Tibial nerve (tissue), 4 donors: ENCODE data around the gene TRIP11. TPM values are rescaled to one million over a fixed set of nuclear protein-coding genes. Genes with fewer than 3 reads are reported as not detected.

ENCODE experiments used
- DNase-seq, 2 donors: peaks; one replicate each; pipeline ENCODE4 v3.0.0-alpha.2; 2019; ENCODE audit warnings: low spot score in 2 of 2
- H3K27ac ChIP-seq, 4 donors: fragments of 200-600 bp; sonication (generic) in 3 of 4; one replicate each; pipeline ENCODE4 v1.5.1; 2017 to 2019; ENCODE audit warnings: mild to moderate bottlenecking in 1 of 4
- H3K27me3 ChIP-seq, 2 donors: fragments of 200-600 bp; sonication (generic) in 1 of 2; one replicate each; pipeline versions ENCODE4 v1.5.1 to v1.6.0; 2017 to 2019
- H3K36me3 ChIP-seq, 3 donors: fragments of 200-600 bp; sonication (generic); one replicate each; pipeline ENCODE4 v1.5.1; 2018 to 2019
- H3K4me1 ChIP-seq, 4 donors: fragments of 200-600 bp; sonication (generic) in 3 of 4; one replicate each; pipeline ENCODE4 v1.5.1; 2017 to 2019
- H3K4me3 ChIP-seq, 4 donors: fragments of 200-600 bp; sonication (generic) in 3 of 4; one replicate each; pipeline ENCODE4 v1.5.1; 2017 to 2019; ENCODE audit warnings: mild to moderate bottlenecking in 1 of 4, moderate library complexity in 1 of 4
- H3K9me3 ChIP-seq, 4 donors: fragments of 200-600 bp; sonication (generic) in 3 of 4; one replicate each; pipeline ENCODE4 v1.5.1; 2017 to 2019
- CTCF ChIP-seq, 5 experiments: fragments of 200-600 bp in 3 of 5; fragments of 450-650 bp in 2 of 5; sonication (generic) in 3 of 5; IDR thresholded peaks; one replicate each; pipeline ENCODE4 v1.5.1; 2016 to 2019; ENCODE audit warnings: antibody characterized with exemption in 5 of 5, mild to moderate bottlenecking in 3 of 5, moderate library complexity in 2 of 5
- EP300 ChIP-seq, 2 donors: sonication (generic); formaldehyde crosslinking; IDR thresholded peaks; one replicate each; pipeline ENCODE4 v1.6.1; 2017; ENCODE audit warnings: antibody characterized with exemption in 2 of 2, mild to moderate bottlenecking in 1 of 2
- POLR2A ChIP-seq, 2 donors: fragments of 450-650 bp; IDR thresholded peaks; one replicate each; pipeline ENCODE4 v1.6.1; 2017; ENCODE audit warnings: antibody characterized with exemption in 2 of 2, mild to moderate bottlenecking in 2 of 2, moderate library complexity in 2 of 2
- WGBS, 2 donors: methylation state at CpG; one replicate each; pipeline ENCODE4 v1.1.5; 2018; 5-methylcytosine and 5-hydroxymethylcytosine counted together
- total RNA-seq, 4 donors: library from RNA; depleted of rRNA; stranded (reverse); fragments of >200 nt; gene quantifications; one replicate each; pipeline ENCODE4 v1.1.0, GENCODE V29; 2016

The TRIP11 gene
- total RNA-seq, 4 donors from 2014 or later = 26.9 to 33.5 (median 33.3) TPM

DNA sequence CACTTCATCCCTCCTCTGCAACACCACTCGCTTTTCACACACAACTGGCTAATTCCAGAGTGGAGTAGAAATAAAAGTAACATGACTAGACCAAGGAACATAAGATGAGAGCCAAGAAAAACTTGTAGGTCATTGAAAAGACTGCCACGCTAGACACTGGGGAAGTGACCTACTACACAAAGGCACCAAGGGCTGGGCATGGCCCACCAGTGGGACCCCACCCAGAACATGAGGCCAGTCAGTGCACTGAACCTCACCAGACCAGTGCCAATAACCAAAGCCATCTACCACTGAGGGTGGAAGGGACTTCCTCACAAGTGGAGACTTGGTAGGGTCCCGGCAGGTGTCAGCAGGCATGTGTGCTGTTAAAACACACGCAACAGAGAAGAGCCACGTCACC is 112.1 kb downstream of the TRIP11 start:
- Histone ChIP-seq H3K9me3 (no peaks in the 10 kb centered on the region), H3K4me3 (no peak overlapping the region), H3K36me3 (no peaks in the 10 kb centered on the region), H3K27ac (peak overlapping the region in 2 of 4 donors; percentile 8 to 27), H3K27me3 (no peaks in the 10 kb centered on the region), H3K4me1 (peaks cover 0 to 57% (median 11%) of the 10 kb centered on the region in 4 donors)
- no peak for TF ChIP-seq EP300 (IDR thresholded peaks at IDR 0.05)
- TF ChIP-seq CTCF (IDR thresholded peaks at IDR 0.05) = no peak
- TF ChIP-seq POLR2A (IDR thresholded peaks at IDR 0.05) = no peak
- no peak for DNase-seq
- 82 to 89% methylated on average over 5 of the region's 5 CpGs for WGBS, 2 donors

DNA sequence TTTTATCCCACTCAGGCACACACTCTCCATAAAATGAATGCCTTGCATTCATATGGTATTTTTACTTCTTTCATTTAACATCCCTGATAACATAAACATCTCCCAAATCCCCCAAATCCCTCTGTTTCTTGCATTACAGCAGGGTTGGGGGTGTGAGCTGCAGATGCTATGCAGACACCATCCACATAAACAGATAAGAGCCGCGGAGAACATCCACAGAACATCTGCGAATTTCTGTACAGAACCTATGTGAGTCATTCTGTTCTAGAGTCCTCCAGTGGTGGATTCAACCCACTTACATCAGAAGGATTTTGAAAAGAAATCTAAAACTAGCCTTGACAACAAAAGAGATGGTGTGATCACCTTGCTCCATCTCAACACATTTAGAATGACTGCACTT is 112.7 kb downstream of the TRIP11 start:
- Histone ChIP-seq H3K36me3 (no peaks in the 10 kb centered on the region), H3K4me1 (peaks cover 0 to 59% (median 11%) of the 10 kb centered on the region in 4 donors), H3K27ac (peak overlapping the region in 2 of 4 donors; percentile 3 to 15), H3K9me3 (no peaks in the 10 kb centered on the region), H3K4me3 (no peak overlapping the region), H3K27me3 (no peaks in the 10 kb centered on the region)
- DNase-seq = no peak
- TF ChIP-seq CTCF (IDR thresholded peaks at IDR 0.05) (no peak), POLR2A (IDR thresholded peaks at IDR 0.05) (no peak), EP300 (IDR thresholded peaks at IDR 0.05) (no peak)
- WGBS, 2 donors = 89 to 94% methylated on average over 3 of the region's 3 CpGs

DNA sequence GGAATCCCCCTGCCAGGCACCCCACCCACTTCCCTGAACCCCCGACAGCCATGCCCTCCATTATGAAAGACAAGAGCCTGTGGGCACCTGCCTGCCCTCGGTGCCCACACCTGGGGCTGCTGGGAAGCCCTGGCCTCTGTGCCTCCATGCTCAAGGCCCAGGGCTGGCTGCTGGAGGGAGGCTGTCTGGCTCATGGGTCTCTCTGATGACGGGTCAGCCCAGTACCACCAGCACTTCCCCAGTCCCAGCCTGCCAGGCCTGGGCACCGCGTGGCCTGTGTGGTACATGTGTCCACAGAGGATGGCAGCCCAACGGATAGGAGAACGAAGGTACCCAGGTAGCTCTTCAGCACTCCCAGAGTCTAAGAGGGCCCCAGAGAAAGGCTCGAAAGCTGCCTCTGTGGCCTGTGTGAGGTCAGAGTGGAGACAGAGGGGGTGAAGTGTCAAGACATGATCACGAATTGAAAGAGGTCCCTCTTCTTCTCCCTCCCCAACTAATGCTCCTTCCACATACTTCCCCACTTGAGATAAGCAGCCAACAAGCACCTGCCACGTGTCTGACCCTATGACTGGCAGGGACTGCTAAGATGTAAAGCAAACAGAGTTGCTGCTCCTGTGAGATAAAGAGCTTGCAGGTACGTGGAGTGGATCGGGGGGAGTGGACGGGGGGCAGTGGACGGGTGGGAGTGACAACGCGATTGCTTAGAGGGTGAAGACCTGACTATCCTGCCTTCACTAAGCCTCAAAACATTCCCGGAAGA is 113.5 kb downstream of the TRIP11 start:
- Histone ChIP-seq H3K36me3 (no peaks in the 10 kb centered on the region), H3K9me3 (no peaks in the 10 kb centered on the region), H3K27ac (peak overlapping the region in 3 of 4 donors; percentile 17 to 79 (median 79)), H3K4me1 (peaks cover 0 to 67% (median 13%) of the 10 kb centered on the region in 4 donors), H3K4me3 (no peak overlapping the region), H3K27me3 (no peaks in the 10 kb centered on the region)
- DNase-seq = no peak
- 83 to 85% methylated on average over 15 to 17 of the region's 17 CpGs for WGBS, 2 donors
- TF ChIP-seq EP300 (IDR thresholded peaks at IDR 0.05) (no peak), POLR2A (IDR thresholded peaks at IDR 0.05) (no peak), CTCF (IDR thresholded peaks at IDR 0.05) (no peak)

- no peak overlapping the region for H3K4me3 ChIP-seq
- peak overlapping the region in 3 of 4 donors; percentile 17 to 79 (median 79) for H3K27ac ChIP-seq
- 74 to 87% methylated on average over 10 of the region's 10 CpGs for WGBS, 2 donors
- DNase-seq = no peak
- H3K36me3 ChIP-seq = no peaks in the 10 kb centered on the region
- TF ChIP-seq EP300 (IDR thresholded peaks at IDR 0.05) (no peak), POLR2A (IDR thresholded peaks at IDR 0.05) (no peak), CTCF (IDR thresholded peaks at IDR 0.05) (no peak)
- H3K4me1 ChIP-seq = peaks cover 0 to 71% (median 14%) of the 10 kb centered on the region in 4 donors
- no peaks in the 10 kb centered on the region for H3K9me3 ChIP-seq
- H3K27me3 ChIP-seq = no peaks in the 10 kb centered on the region
Observed at GRCh38 chr14:91925727-91926121, 114.1 kb downstream of the TRIP11 start.

DNA sequence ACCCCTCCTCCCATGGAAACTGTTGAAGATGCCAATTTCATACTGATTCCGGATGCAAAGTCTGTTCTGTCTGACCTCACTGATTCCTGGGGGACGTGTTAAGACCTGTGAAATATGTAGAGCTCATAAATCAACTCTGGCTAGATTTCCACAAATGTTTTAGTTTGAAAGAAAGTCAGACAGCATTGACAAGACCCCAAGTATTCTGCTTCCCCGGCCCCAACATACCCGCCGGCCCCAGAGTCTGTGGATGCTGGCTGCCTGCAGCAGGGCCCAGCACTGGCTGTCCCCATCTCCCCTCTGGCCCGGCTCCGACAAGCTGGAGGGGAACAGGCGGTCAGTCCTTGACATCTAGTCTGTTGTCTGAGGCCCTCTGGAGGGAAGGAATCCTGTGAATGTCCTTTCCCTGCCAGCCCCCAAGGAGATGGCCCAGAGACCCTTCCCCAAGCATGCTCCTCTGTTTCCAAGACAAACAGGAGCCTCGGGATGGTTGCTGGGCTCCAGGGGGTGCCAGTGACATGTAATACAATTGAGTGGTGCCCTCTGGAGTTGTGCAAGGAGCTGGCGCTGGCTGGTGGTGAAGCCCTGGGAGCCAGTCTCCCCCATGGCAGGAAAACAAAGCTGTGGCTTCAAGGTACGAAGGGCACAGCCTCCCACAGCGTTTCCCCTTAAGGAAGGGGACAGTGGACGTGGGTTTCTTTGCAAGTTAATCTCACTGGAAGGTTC is 114.7 kb downstream of the TRIP11 start:
- 37 to 40% methylated on average over 11 to 12 of the region's 13 CpGs for WGBS, 2 donors
- no peak for DNase-seq

More for the DNA sequence above, 114.7 kb downstream of the TRIP11 start:
- Histone ChIP-seq H3K9me3 (no peaks in the 10 kb centered on the region), H3K4me1 (peaks cover 0 to 72% (median 18%) of the 10 kb centered on the region in 4 donors), H3K36me3 (no peaks in the 10 kb centered on the region), H3K4me3 (no peak overlapping the region), H3K27me3 (no peaks in the 10 kb centered on the region), H3K27ac (peak overlapping the region in 3 of 4 donors; percentile 17 to 79 (median 79))
- no peak for TF ChIP-seq EP300 (IDR thresholded peaks at IDR 0.05)
- no peak for TF ChIP-seq POLR2A (IDR thresholded peaks at IDR 0.05)
